HG03039 (cell line): ENCODE results near the gene LSM8.
"Not testable (repeated sequence)": the region's sequence is repeated elsewhere in the genome, so short reads cannot be mapped to it uniquely, and the experiment has no call there.

ENCODE experiments used
- ATAC-seq: cut with Tn5 transposase; IDR thresholded peaks from one replicate; pipeline ENCODE4 v1.9.1; 2021; ENCODE audit warnings: mild to moderate bottlenecking, moderate library complexity; ENCODE audit not compliant: unreplicated experiment

The LSM8 gene

GRCh38 chr7:118202061-118202460 lies 18.1 kb downstream of the LSM8 start:
- no peak for ATAC-seq

GRCh38 chr7:118214051-118214832 lies 30.3 kb downstream of the LSM8 start:
- ATAC-seq = peak; percentile 94

DNA sequence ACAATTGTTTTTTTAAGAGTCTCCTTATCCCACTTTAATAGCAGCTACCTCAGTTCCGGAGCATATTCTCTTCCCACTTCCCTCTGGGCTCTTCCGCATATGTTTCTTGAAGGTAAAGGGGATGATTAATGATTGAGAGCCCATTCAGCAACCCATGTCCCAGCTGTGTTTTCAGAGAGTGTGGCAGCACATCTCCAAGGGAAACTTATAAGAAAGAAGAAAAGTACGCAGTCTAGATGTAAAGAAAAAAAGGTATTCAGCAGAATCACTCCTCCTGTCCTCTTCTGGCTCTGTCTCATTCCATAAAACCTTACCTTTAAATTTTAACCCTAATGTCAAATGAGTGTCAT lies 30.8 kb downstream of the LSM8 start:
- peak; percentile 3 for ATAC-seq

- no peak for ATAC-seq
Measured at GRCh38 chr7:118217210-118217619, 33.3 kb downstream of the LSM8 start.

DNA sequence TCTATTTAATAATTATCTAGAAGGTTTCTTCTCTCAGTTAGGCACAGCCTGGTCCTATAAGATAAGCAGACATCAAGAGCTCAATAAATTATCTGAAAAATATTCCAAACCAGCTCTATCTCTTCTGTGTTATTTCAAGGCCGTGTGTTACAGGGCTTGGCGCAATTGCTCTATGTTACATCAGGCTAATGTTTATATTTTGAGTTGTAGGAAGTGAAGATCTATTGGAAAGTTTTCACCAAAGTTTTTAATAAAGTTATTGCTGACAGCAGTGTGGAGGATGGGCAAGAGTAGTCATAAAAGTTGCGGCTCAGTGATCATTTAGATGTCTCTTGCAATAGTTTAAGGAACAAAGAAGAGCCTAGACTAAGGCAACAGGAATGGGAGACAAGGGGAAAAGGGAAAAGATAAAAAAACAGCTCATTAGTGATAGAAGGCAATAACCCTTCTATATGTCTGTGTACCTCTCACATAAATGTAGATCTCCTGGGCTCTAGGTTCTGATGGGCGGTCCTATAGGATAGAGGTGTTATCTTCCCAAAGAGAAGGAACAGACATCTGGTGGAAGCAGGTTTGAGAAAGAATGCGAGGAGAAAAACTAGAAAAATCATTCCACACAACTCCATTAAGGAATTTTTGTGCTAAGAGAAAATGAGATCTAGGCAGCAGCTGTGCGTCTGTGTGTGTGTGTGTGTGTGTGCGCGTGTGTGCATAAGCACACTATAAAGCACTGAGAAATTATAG lies 34.6 kb downstream of the LSM8 start:
- ATAC-seq = no peak

- no peak for ATAC-seq
Measured at GRCh38 chr7:118219157-118219512, 35.2 kb downstream of the LSM8 start.

- ATAC-seq = no peak
Measured at GRCh38 chr7:118220583-118220982, 36.6 kb downstream of the LSM8 start.

DNA sequence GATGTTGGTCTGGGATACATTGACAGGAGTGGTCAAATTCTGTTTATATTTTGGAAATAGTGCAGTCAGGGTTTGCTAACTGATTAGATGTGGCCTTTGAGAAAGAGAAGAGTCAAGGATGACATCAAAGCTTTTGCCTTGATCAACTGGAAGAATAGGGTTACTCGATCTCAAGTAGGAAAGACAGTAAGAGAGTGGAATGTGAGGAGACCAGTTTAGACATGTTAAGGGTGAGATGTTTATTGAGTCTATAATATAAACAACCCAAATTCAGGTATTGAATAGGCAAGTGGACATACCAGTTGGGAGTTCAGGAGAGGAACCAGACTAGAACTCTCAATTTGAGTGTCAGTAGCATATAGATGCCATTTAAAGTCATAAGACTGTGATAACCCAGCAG lies 38.6 kb downstream of the LSM8 start:
- no peak for ATAC-seq

DNA sequence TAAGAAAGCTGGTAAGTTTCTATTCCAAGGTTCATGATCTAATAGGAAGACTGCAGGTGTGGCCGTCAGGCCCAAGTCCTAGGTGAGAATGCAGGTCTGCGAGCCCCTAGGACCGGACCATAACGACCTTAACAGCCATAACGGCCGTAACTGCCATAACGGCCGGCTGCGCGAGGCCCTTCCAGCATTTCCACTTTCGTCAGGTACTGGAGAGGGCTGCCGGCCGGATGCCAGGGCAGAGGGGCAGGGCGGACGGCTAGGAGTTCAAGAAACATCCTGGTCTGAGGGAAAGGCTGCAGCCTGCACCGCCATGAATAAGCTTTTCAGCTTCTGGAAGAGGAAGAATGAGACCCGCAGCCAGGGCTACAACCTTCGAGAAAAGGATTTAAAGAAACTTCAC lies 40.6 kb downstream of the LSM8 start, which contains the start of gene ANKRD7:
ANKRD7 (plus strand) TSS at position 184 of the 400 bp plus-strand sequence; CDS start at position 311, 127 bp downstream.
- ATAC-seq = no peak

- no peak for ATAC-seq
Measured at GRCh38 chr7:118232837-118233236, 48.9 kb downstream of the LSM8 start.

- ATAC-seq = no peak
Measured at GRCh38 chr7:118233799-118234198, 49.8 kb downstream of the LSM8 start.

DNA sequence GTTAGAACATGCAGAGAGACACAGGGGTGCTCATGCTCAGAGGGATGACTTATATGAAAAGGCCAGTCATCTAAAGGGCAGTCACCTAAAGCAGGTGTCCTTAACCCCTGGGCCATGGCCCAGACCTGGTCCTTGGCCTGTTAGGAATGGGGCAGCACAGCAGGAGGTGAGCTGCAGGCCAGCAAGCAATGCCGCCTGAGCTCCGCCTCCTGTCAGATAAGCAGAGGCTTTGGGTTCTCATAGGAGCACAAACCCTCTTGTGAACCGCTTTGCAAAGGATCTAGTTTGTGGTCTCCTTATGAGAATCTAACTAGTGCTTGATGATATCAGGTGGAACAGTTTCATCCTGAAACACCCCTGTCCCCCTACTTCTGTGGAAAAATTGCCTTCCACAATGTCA lies 55.0 kb downstream of the LSM8 start:
- ATAC-seq = no peak

GRCh38 chr7:118240320-118240719 lies 56.4 kb downstream of the LSM8 start:
- not testable (repeated sequence) for ATAC-seq
